ENCODE results near the gene ALLC.
"Not testable (repeated sequence)": the region's sequence is repeated elsewhere in the genome, so short reads cannot be mapped to it uniquely, and the experiment has no call there.

Gene ALLC

GRCh38 chr2:3626118-3626811, 31.7 kb upstream of the ALLC start:
- DNase-seq (ENCODE audit: low spot score): no peak

DNA sequence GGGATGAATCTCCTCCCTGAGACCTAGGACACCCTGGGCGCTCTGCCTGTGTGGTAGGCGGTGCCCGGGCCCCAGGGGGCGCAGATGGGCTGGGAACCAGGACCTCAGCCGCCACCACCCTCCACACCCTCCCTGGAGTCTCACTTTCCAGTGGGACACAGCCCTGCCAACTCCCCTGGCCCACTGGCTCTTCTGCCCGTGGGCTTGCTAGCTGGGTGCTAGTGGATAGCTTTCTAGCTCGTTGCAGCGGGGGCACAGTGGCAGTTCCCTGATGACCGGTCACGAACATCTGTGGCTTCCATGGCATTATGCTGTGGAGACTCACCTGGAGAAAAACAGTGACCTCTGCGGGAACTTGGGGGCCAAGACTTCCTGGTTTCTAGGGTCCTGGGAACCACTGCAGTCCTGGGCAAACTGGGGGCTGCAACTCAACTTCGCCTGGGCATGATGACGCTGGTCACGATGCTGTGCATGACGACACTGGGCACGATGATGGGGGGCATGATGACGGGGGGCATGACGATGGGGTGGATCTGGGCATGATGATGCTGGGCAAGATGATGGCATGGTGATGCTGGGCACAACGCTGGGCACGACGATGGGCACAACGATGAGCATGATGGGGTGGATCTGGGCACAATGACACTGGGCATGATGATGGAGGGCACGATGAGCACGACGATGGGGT, 31.0 kb upstream of the ALLC start:
- no peak for DNase-seq (ENCODE audit: low spot score)

DNA sequence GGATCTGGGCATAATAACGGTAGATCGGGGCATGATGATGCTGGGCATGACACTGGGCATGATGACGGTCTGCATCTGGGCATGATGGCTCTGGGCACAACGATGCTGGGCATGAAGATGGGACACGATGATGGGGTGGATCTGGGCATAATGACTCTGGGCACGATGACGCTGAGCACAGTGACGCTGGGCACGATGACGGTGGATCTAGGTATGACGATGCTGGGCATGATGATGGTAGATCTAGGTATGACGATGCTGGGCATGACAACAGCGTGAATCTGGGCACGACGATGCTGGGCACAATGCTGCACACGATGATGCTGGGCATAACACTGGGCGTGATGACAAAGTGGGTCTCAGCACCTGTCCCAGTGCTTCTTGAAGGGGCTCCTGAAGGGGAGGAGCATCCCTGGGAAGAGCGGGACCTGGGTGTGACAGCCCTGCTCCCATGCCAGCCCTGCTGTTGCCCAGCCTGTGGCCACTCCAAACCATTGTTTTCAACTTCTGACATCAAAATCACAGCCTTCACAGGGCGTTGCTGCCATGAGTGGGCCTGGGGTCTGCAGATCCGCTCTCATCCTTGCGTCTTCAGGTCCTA, 30.4 kb upstream of the ALLC start:
- no peak for DNase-seq (ENCODE audit: low spot score)

- no peak for DNase-seq (ENCODE audit: low spot score)
Measured at GRCh38 chr2:3628241-3628679, 29.7 kb upstream of the ALLC start.

- DNase-seq (ENCODE audit: low spot score): peak; percentile 76
Measured at GRCh38 chr2:3628800-3629199, 29.2 kb upstream of the ALLC start.

GRCh38 chr2:3630631-3631030, 27.4 kb upstream of the ALLC start:
- DNase-seq (ENCODE audit: low spot score): no peak

DNA sequence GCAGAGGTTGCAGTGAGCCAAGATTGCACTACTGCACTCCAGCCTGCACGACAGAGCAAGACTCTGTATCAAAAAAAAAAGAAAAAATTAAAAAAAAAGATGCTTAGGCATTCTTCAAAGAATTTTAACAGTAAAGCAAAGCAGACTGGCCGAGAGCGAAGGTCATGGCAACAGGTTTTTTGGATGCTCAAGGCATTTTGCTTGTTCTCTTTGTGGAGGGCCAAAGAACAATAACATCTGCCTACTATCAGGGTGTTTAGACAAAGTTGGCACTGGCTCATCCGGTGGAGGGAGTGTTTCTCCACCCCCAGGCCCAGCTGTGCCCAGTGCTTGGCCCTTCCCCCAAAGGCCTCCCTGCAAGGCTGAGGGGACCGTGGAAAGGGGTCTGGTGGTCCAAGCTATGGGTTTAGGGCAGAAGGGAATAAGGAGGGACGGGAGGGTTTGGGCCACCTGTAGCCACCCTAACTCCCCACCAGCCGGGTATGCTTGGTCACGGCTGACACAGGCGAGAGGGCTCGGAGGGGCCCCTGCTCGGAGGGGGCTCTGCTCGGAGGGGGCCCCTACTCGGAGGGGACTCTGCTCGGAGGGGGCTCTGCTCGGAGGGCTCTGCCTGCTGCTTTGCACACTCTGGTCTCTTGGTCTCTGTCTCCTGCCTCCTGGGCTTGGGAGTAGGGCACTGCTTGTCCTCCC, 26.7 kb upstream of the ALLC start:
- DNase-seq (ENCODE audit: low spot score): no peak

GRCh38 chr2:3631851-3632659, 25.9 kb upstream of the ALLC start:
- DNase-seq (ENCODE audit: low spot score): no peak

DNA sequence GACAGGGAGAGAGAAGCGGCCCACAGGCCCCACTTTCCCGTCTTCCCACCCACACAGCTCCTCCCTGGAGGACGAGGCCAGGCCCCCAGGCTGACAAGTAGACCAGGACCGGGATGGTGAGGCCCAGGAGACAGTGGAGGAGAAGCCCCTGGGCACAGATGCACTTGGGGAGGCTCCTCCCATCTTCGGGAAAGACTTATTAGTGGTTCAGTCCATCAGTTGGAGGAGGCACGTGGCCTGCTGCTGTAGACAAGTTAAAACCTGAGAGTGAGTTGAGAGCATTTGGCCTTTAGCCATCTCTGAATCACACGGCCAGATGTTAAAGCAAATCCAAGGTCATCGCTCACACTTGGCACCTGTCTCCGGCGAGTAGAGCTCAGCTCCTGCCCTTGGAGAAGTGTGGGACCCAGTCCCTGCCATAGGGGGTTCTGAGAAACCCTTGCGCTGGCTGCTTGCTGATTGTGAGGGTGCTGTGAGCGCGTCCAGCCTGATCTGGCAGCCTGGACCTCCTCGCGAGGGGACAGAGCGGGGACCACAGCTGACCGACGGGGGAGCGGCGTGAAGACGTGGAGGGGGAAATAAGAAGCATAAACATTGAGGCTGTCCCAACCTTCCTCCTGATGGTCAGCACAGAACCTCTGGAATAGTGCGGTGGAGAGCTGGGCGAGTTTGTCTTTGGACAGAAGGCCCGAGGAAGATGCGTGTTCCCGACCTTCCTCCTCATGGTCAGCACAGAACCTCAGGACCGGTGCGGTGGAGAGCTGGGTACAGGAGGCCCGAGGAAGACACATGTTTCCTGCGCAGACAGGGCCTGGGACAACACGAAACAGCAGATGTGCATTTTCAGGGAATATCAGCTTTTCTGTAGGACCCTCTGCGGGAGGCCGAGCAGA, 24.7 kb upstream of the ALLC start:
- no peak for DNase-seq (ENCODE audit: low spot score)

- no peak for DNase-seq (ENCODE audit: low spot score)
Measured at GRCh38 chr2:3633982-3634595, 23.9 kb upstream of the ALLC start.

DNA sequence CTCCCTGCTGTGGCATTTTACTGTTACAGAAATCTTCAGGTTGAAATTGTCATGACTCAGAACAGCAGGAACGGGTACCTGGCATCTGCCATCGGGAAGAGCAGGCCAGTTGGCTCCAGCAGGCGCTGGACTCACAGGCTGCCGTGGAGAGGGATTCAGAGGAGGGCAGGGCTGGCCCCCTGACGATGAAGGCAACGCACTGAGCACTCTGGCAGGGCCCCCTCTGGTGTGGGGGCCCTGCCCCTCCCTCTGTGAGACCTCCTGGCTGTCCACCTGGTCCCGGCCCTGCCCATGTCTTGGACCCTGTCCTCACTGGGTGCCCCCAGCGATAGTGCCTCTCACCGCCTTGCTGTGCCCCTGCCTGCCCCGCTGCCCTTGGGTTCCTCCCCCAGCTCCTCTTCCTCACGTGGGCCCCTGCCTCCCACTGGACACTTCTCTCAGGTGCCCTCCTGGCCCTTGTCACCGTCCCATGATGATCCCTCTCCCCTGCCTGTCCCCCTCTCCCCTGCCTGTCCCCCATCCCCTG, 23.3 kb upstream of the ALLC start:
- DNase-seq (ENCODE audit: low spot score): no peak

- DNase-seq (ENCODE audit: low spot score): no peak
Measured at GRCh38 chr2:3635171-3635974, 22.6 kb upstream of the ALLC start.

DNA sequence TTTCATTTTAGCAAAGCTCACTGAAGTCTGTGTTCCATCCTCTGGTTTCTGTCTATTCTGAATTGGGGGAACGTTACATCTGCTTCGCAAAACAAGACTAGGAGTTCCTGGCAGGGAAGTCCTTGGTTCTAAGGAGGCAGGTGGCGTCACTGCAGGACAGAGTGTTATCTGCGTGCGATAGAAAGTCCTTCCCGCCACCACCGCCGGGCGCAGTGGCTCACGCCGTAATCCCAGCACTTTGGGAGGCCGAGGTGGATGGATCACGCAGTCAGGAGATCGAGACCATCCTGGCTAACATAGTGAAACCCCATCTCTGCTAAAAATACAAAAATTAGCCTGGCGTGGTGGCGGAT, 22.0 kb upstream of the ALLC start:
- not testable (repeated sequence) for DNase-seq (ENCODE audit: low spot score)

DNA sequence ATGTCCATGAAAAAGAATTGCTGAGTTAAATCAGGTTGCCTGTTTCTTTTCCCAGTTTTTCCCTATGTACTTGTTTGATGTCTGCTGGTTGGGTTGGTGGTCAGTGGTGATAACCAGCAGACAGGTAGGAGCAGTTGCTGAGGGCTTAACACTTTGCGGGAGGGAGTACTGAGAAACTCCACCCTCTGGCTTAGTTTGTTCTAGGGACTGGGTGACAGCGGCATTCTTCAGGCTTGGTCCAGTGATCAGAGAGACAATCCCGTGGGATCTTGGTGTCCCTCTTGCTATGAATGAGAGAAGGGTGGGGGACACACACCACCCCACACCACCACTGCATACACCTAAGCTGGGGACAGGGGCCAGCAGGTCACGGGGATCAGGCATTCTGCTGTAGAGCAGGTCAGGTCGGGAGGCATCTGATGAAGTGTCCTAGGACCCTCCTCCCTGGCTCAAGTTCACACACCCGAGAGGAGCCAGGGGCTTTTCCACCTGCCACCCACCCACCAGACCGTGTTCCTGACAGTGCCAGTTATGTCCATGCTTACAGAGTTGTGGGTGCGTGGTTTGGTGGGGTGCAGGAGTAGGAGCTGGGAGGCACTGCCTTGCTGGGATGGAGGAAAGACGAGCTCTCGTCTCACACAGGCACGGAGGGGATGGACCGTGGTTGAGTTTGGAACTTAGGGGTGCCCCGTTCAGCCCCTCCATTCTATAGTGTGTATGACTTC, 21.3 kb upstream of the ALLC start:
- no peak for DNase-seq (ENCODE audit: low spot score)

- DNase-seq (ENCODE audit: low spot score): no peak
Measured at GRCh38 chr2:3637311-3637675, 20.7 kb upstream of the ALLC start.

DNA sequence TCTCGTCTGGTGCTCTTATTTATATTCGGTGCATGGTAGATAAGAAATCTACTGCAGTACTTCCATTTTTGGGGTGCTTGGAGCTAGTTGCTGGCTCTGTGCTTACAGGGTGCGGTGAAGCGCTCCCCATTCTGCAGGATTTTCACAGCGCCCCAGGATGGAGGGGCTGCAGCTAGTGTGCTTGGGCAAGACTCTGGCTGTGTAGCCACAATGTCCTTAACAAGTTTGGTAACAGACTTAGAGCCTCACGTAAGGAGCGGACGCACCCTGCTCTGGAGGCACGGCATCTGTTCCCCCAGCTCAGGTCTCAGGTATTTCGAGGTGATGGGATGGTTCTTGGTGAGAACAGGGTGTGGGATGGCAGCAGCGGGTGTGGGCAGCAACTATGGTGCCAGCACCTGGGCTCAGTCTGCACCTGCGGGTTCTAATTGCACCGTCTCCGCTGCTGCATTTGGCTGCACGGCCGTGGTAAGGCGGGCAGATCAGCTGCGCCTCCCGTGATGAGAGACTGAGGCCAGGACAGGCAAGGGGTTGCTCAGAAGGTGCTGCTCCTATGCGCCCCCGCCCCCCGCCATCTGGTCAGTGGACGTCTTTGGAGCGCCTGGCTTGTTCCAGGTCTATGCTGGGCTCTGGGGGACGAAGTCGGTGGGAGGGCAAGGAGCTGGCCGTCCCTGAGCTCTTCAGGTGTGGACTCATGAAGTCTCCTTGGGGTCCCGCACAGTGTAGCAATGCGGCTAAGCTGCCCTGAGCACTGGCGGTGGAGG, 20.1 kb upstream of the ALLC start:
- DNase-seq (ENCODE audit: low spot score): no peak

DNA sequence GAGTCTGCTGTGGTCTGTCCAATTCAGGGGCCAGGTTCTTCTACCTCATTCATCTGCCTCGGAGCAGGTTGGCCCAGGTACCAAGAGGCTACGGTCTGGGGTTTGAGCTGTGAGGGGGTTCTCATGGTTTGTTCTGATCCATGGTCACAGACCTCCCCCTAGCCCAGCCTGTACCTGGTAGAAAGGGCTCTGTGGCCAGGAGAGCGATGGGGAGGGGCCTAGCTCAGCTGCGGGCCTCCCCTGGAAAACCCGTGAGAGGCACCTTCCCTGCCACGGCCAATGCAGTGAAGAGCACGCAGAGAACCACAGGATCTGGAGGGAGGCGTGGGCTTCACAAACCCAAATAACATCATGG, 19.6 kb upstream of the ALLC start:
- DNase-seq (ENCODE audit: low spot score): no peak

DNA sequence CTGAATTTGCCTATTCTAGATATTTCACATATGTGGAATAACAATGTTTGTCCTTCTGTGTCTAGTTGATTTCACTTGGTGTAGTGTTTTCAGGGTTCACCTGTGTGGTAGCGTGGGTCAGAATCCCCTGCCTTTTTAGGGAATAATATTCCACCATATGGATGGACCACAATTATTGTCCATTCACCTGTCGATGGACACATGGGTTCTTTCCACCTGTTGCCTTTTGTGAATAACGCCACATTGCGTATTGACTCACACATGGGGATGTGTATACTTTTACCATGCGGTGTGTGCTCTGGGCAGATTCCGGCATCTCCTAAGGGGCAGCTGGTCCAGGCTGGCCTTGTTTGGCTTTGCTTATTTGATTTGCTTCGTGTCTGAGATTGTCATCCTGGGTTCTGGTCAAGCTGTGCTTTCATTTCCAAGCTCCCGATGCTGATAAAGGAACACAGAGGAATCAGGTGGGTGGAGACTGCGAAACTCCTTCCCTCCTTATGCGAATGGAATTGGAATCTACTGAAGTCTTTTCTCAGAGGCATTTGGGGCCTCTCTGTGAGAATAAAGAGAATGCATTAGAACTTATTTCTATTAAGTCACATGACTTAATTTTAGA, 18.9 kb upstream of the ALLC start:
- no peak for DNase-seq (ENCODE audit: low spot score)
